GM19240 (cell line): ENCODE results near the gene PRKG1.

Experiments
- DNase-seq: peaks from one replicate; pipeline ENCODE4 v3.0.0; 2011; ENCODE audit warnings: low spot score; ENCODE audit not compliant: insufficient read length

PRKG1 gene

DNA sequence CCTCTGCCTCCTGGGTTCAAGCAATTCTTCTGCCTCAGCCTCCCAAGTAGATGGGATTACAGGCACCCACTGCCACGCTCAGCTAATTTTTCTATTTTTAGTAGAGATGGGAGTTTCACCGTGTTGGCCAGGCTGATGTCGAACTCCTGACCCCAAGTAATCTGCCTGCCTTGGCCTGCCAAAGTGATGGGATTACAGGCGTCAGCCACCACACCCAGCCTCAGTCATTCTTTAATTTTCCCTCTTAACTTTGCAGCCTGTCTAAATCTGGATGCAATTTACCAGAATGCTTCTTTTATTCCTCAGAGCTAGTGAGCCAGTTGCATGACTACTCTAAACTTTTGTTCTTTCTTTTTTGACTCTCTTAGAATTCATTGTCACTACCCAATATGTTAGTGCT lies 715.6 kb downstream of the PRKG1 start:
- no peak for DNase-seq

- DNase-seq, result no peak
Measured at GRCh38 chr10:51792678-51793077, 718.4 kb downstream of the PRKG1 start.

GRCh38 chr10:51800121-51800520 lies 725.8 kb downstream of the PRKG1 start:
- no peak for DNase-seq

GRCh38 chr10:51800725-51801424 lies 726.6 kb downstream of the PRKG1 start:
- DNase-seq, result no peak

- no peak for DNase-seq
Measured at GRCh38 chr10:51802030-51802429, 727.7 kb downstream of the PRKG1 start.

DNA sequence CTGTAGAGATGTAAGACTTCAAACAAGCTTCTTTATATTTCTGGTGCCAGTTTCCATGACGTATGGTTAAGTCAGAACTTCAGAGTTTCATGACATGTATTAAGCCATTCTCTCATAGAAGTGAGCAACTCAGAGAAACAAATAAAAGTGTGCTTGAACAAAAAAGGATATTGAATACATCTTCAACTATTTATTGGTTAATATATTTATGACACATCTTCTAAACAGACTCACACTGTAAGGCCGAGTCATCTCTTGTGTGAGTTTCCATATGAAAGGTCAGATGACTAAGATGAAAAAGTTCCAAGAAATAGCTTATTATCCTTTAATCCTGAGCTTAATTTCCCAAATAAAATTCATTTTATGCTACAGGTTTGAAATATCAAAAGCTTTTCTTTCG lies 730.6 kb downstream of the PRKG1 start:
- DNase-seq, result no peak

GRCh38 chr10:51806079-51806835 lies 732.0 kb downstream of the PRKG1 start:
- DNase-seq, result no peak

GRCh38 chr10:51808187-51808586 lies 733.9 kb downstream of the PRKG1 start:
- DNase-seq, result no peak

DNA sequence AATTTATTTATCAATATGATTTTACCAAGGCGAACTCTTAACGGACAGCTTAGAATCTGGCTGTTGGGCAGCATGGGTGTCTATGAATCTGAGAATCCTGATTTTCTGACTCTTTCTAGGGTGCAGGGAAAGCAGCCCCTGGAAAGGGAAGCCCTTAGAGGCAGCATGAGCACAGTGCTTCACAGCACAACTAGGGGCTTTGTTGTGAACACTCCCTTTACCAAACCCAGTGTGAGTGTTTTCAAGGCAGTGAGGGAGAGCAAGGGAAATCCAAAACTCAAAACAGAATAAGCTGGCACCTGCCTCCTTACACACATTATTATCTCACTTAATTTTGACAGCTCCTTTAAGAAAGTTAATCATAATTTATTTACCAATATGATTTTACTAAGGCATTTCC lies 741.4 kb downstream of the PRKG1 start:
- no peak for DNase-seq

GRCh38 chr10:51821045-51821444 lies 746.8 kb downstream of the PRKG1 start:
- DNase-seq, result no peak

DNA sequence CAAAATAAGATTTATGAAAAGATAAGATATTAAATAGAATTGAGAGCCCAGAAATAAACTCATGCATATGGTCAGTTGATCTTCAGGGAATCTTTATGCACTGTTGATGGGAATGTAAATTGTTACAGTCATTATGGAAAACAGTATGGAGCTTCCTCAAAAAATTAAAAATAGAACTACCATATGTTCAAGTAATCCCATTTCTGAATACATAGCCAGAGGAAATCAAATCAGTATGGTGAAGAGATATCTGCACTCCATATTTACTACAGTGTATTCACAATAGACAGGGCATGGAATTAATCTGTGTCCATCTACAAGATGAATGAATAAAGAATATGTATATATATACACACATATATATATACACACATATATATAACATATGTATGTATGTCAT lies 747.5 kb downstream of the PRKG1 start:
- no peak for DNase-seq

GRCh38 chr10:51832652-51833383 lies 758.5 kb downstream of the PRKG1 start:
- no peak for DNase-seq

GRCh38 chr10:51834548-51834947 lies 760.3 kb downstream of the PRKG1 start:
- no peak for DNase-seq

- no peak for DNase-seq
Measured at GRCh38 chr10:51838471-51838870, 764.2 kb downstream of the PRKG1 start.

GRCh38 chr10:51843966-51844365 lies 769.7 kb downstream of the PRKG1 start:
- DNase-seq, result no peak

GRCh38 chr10:51846856-51847506 lies 772.7 kb downstream of the PRKG1 start:
- no peak for DNase-seq

DNA sequence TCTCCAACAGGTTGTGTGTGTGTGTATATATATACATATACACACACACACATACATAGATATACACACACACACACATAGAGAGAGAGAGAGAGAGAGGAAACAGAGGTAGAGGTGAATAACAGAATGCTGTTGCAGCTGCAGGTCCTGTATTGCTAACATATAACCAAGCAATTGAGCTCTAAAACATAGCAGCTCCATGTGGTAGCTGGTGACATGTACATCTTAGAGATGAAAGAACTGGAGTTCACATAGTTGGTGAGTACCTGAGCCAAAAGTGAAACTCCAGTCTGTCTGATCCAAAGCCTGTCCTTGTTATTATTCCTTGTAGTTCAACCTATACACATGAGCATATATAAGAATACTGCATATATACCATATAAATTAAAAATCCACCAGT lies 778.0 kb downstream of the PRKG1 start:
- no peak for DNase-seq

DNA sequence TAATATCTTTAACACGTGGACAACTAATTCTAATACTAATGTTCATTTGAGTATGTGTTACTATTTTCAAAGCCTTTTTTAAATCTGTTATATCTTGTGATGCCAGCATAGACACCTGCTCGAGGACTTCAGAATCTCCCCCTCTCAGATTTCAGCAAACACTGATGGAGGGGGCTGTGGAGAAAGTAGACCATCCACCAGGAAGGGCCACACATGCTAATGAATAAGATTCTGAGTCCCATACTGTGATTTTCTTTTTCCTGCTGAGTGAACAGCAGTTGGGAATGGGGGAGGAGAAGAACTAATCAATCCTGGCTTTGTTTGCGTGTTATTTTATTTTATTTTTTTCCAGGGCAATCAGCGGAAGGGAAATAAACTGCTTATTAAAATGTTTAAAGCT lies 783.0 kb downstream of the PRKG1 start:
- DNase-seq, result no peak

DNA sequence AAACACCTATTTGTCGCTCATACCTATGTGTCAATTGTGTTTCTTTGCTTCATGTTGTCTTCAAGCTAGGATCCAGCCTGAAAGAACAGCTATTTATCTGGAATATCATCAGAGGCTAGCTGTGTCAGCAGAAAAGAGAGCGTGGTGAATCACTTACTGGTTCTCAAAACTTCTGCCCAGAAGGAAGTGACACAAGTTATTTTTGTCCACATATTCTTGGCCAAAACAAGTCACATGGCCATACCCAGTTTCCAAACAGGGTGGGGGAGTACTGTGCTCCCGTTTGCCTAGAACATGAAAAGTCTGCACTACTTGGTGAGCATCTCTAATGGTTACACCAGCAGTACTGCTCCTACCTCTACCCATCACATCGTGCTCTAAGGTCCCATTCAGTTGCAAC lies 786.0 kb downstream of the PRKG1 start:
- DNase-seq, result no peak

GRCh38 chr10:51861051-51861450 lies 786.8 kb downstream of the PRKG1 start:
- no peak for DNase-seq

DNA sequence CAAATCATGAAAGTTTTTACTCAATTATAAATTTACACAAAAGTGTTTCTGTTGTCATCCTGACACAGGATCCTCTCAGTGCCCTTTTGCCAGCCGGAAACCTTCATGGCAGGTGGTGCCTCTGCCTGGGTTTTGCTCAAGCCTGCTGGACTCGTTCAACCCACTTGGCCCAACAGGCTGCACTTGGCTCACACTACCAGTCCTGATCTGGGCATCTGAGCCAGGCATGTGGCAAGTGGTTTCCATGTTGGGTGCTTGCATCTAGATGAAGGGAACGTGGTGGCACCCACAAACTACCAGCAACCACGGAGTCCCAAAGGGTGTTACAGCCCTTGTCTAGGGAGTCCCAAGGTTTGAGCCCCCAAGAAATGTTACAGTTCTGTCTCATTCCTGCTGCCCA lies 787.4 kb downstream of the PRKG1 start:
- DNase-seq, result no peak

- DNase-seq, result no peak
Measured at GRCh38 chr10:51862149-51862548, 787.9 kb downstream of the PRKG1 start.
